NCI-H2107 treated with DMSO at 0.1 percent for 48 hours (cell line): ENCODE results near the gene MYLK4.
A peak's percentile ranks its signal among the peaks of the same experiment; 100 is the strongest.

Experiments used
- DNase-seq: peaks from one replicate; lab custom pipeline; 2025; ENCODE audit not compliant: unreplicated experiment; lab: John Stamatoyannopoulos, UW

The MYLK4 gene

DNA sequence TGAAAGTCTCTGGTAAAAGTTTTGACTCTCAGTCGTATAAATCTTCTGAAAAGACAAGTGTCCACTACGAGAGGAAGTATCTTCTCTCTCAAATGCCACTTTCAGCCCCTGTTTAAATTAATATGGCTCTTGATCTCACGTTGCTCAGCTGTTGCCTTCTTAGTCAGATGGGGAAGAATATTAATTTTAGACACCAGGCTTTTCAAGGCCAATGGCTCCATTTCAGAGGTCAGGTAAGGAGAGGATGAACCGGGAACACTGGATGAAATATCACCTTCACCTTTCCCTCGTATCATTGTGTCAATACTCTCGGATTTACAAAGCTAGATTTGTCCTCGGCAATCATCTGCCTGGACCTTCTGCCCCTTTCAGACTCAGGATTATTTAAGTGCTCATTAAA lies at the start of gene MYLK4:
Gene MYLK4 (minus strand): TSS at position 91 of the 400 bp plus-strand sequence. CDS start 1,628 bp downstream, outside the sequence.
- no peak for DNase-seq

DNA sequence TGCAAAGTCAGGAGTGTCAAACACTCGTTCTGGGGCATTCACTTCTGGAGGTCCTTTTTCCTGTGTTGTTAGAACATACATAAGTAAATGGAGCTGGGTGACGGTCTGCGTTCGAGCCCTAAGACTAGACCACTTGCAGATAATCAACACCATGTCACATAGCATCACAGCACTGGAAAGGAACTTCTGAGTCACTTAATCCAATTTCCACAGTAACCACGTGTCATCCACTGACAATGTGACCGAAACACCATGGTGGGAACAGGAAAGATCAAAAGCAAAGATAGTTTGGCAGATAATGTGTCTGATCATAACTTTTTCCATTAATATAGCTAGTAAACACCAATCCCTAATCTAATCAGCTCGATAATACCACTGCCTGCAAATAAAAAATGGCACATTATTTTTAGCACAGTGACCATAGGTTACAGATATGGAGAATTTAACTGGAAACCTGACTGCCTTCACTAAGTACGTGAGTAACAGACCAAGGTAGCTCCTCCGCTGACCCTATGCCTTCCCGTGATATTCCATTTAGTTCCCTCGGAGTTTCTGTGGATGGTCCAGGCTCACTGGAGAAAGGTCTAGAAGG lies 49.3 kb upstream of the MYLK4 start:
- no peak for DNase-seq

DNA sequence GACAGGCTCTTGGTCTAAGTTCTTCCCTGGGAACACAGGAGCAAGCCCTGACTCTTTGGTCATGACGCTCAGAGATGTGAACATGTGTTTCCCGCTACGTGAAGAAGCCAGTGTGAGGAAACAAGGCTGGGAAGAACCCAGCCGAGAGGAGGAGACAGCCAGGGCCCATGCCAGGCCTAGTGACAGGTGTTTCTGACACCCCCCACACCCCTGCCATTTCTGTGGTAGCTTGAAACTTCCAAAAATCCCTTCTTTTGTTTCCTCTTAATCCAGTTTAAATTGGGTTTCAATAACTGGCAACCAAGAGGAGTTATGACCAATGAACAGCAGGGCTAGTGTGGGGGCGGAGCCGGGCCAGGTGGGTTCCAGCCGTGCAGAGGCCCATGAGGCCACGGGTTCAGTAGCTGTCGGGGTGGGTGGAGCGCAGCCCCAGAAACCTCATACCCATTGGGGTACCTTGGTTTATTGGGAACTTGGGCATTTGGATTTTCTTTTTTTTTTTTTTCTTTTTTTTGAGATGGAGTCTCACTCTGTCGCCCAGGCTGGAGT lies 47.9 kb upstream of the MYLK4 start:
- no peak for DNase-seq

DNA sequence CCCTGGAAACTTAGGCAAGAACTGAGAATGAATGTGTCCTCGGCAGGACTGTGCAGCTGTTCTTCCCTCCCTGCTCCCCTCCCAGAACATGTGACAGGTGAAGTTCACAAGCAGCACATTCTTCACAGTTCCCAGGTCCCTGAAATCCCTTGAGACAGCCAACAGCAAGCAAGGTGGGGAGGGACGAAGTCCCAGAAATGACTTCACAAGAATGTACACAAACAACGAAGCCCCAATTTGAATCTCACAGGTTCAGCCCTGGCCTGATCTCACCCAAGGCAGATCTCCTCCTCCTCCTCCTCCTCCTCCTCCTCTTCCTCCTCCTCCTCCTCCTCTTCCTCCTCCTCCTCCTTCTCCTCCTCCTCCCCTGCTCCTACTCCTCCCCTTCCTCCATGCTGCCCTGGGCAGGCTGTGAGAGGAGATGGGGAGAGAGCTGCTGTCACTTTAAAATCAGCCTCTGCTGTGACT lies 46.9 kb upstream of the MYLK4 start:
- no peak for DNase-seq

DNA sequence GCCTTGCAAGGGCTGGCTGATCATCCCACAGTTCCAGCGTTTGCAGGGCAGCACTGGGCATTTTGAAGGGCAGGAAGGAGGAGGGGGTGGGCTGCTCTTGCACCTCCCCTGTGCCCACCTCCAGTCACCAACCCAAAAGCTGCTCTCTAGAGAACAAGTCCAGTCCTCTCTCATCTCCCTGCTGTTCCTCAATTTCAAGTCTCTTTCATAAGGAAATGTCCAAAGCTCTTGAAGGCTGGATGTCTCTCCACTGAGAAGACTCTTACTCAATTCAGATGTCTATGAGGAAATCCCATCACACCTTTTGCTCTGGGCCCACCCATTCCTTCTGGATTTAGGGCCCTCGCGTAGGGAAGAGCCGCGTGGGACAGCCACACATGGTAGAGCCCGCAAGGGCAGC lies 46.1 kb upstream of the MYLK4 start:
- no peak for DNase-seq

DNA sequence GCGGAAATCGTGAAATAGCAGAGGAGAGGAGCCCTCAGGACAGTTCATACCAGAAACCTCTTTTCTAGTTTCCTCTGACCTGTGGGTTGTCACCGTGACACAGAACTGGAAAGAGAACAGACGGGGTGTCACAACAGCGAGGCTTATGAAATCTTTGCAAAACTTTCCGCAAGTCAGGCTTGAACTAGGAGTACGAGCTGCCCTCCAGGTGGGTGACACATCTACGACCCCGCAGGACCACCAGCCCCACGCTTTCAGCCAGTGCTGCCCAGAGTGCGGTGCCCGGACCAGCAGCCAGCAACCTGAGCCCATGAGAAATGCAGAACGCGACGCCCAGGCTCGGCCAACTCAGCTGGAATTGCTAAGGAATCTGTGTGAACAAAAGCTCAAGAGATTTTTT lies 45.2 kb upstream of the MYLK4 start:
- no peak for DNase-seq

DNA sequence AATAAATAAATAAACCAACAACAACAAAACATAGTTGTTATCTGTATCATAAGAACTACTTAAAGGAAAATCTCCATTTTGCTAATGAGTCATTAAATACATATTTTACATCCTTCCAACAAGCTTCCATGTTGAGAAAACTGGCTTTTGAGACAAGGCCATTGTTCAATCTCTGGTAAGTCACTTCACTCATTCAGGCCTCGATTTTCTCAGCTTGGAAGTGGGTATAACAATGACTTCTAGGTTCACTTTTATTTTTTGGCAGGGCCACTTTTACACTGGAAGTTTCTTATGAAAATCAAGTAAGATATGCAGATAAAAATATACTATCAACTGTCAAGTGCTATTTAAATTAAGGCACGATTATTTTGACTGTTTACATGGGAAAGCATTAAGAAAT lies 44.4 kb upstream of the MYLK4 start:
- DNase-seq = no peak

DNA sequence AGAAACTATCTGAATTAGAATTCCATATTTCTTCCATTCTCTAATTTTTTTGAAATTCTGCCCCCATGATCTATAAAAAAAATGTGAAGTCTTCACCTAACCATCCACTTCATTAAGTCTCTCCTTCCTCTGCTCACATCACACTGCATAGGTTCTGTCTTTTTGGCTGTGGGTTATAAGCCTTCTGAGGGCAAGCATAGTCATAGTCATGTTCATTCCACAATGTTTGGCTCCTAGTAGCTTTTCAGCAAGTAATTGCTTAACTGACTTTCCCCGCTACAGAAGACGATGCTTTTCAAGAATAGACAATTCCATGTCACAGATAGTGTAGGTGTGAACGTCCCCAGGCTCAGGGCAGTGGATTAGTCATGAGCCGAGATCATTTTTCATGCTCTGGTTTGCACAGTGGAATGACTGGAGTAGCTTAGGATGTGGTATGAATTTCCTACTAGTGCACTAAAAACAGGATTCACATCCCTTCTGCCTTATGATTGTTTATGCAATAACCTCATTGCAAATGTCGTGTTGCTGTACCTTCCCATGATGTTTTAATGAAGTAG lies 43.5 kb upstream of the MYLK4 start:
- DNase-seq = no peak

DNA sequence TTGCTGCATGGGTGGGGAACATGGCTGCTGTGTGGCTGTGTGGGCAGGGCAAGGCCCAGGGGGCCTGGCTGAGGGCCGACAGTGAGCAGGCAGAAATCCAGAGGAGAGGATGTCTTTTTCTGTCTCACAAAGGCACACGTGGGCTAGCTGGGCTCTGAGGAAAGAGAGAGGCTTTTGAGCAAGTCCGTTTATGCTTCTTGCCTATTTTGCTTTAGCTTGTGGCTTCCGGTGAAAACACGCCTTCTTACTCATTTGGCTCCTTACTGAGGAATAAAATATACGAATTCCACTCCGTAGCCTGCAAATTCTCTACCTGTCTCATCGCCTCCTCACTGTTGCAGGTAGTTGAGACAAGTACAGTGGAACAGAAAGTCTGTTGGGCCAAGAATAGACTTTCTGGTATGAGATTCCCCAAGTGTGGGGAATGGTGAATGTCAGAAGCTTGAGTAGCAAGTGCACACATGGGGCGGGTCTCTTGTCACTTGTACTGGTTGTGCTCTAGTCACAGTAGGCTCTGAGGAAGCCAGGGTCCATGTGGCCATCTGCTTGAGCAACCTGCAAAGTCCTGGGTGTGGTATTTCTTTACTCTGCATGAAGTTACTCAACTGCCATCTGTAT lies 42.9 kb upstream of the MYLK4 start:
- no peak for DNase-seq

DNA sequence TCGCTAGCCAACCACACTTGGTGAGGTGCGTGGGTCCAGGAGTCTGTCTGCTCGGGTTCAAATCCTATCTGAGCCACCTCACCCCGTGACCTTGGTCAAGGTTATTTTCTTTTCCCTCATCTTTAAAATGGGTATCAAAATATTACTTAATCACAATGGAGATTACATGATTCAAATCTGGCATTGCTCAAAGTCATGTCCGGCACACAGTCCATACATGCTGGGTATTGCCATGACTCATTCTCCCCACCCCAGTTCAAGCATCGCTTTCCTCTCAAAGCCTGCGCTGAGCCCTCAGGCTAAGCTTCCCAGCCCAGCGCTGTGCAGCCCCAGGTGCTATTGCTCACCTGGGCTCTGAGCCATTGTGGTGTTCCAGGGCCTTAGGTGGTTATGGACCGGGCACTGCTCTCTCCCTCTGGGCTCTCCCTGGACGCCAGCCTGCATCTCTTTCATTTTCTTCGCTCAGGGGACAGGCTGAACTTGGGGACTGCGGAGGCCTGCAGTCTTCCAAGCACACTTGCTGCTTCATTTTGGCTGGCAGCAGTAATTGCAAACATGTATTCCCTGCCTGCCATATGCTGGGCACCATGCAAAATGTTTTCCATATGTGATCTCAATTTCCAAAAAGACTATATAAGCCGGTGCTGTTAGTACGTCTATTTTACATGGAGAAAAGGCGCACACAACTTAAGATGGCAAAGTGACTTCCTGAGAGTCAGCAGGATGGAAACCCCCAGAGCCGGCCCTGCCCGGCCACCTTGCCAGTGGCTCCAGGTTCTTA lies 41.8 kb upstream of the MYLK4 start:
- DNase-seq = no peak

DNA sequence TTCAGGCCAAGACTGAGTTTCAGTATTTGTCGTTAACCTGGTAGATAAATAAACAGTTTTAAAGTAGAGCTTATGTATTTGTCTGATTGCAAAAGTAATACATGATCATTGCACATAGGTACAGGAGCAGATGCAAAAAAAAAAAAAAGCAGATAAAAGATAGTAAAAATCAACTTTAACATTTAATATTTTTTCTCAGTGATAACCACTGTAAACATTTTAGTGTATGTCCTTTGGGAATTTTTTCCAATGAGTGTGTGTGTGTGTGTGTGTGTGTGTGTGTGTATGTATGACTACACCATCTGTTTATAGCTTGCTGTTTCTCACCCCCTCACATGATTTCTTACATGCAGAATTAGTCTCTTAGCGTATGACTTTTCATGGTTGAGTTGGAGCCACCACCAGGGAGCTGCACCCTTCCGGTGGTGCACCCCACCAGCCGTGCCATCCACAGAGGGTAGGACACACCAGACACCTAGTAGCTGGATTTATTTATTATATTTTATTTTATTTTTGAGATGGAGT lies 40.8 kb upstream of the MYLK4 start:
- DNase-seq = no peak

DNA sequence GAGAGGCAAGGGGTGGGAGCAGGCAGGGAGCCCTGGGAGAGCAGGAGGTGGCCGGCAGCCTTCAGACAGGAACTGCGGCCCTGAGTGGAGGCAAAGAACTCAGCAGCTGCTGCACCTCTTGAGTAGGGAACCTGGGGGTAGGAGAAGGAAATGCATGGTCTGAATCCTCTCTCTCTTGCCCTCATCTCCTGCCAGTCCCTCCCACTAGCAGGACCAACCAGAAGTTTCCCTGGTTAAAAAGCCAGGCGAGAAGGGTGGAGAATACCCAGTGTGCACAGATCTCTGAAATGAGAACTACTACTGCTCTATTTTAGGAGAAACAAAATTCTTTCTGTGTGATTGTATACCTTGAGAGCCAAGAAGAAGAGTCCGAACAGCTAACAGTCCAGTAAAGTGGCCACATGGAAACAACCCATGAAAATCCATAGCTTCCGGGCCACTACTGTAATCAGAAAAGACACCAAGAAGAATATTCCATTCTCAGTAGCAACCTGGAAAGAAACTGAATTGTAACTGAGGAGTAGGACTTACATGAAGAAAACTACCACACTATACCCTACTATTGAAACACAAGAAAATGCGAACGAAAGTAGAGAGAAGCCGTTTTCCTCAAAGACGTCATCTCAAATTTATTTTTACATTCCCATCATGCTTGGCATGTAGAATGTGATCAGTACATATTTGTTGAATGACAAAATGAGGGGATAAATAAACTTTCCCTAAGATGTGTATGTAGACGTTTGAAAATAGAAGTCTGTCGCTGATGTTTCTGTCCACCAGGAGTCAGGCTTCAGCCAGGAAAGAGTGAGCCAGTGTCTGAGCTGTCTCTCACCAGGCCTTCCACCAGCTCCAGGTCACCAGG lies 40.1 kb upstream of the MYLK4 start:
- peak; percentile 60 for DNase-seq

DNA sequence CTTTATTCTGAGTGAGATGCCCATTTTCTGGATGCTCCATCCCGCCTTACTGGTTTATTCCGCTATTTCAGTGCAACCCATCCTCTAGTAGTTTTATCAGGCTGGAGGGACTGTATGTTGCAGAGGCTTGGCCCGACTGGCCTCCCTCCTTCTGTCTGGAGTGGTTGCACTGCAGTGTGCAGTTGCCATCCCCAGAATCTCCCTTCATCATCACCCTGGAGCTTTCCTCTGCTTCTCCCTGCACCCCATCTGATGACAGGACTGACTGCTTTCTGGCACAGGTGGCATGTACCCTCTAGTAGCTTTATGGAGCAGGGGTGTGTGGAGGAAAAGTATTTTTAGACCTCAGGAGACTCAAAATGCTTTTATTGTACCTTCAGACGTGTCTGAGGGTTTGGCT lies 35.5 kb upstream of the MYLK4 start:
- no peak for DNase-seq

DNA sequence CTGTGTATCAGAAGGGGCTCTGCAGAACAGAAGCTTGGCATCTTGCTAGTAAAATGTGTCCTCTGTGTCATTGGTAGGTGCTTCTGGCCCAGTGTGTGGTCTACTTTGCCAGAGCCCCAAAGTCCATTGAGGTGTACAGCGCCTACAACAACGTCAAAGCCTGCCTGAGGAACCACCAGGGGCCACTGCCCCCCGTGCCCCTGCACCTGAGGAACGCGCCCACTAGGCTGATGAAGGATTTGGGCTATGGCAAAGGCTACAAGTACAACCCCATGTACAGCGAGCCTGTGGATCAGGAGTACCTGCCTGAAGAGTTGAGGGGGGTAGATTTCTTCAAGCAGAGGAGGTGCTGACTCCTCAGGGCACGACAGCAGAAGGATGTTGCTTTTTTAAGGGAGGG lies 34.2 kb upstream of the MYLK4 start:
- no peak for DNase-seq

DNA sequence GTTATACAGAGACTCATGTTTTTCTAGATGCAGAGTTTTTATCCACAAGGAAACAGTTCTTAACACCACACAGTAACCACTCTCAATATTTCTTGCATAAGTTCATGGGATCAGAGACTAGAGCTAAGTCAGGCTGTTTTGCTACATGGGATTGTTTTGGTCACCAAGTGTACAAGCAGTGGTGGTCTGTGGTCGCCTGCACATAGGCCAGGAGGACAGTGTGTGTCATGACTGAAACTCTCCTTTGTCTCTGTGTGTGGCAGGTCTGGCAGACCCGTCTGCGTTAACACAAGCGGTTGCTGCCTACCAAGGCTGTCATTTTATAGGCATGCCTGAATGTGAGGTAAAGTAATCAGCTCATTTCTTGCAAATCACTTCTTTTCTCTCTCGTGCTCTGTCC lies 33.3 kb upstream of the MYLK4 start:
- DNase-seq = no peak

DNA sequence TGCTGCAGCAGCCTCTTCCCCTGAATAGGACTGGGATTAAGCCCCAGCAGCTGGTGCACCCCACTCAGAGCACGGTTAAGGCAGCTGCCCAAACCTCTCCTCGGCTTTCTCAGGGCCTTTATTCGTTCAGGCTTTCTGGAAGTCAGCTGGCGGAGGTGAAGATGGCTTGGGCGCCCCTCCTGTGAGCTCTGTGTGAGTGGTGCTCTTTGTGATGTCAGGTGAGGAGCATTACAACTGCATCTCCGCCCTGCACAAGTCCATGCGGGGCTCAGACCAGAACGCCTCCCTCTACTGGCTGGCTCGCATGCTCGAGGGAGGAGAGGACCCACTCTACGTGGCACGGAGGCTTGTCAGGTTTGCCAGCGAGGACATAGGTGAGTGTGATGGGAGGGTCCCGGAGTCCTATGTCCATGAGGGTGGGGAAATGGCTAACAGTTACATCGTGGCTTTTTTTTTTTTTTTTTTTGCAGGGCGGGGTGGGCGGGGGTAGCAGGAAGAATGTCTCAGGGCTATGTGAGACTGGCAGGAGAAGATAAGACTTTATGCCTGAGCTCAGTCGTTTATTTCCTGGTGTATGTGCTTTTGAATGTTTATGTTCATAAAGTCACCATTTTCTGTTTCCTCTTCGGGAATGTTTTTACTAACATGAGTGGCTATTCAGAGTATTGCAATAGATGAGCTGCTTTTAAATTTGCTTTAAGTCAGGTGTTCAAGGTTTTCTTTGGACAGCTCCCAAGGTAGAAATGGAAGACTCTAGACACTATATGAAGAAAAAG lies 32.7 kb upstream of the MYLK4 start:
- no peak for DNase-seq

DNA sequence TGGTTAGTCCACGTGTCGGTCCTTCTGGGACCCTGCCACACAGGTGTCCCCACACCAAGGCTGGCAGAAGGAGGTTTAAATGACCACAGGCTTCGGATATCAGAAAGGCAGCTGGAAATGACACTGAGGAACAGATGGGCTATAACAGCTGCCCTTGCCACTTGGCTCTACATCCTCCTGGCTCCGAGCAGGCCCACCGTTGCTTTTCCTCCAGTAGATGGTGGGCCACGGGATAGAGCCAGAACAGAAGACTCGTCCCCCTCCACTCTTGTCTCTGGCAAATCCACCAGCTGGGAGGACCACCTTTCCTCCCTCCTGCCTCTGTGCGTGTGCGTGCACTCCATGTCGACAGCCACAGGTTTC lies 32.1 kb upstream of the MYLK4 start:
- no peak for DNase-seq

DNA sequence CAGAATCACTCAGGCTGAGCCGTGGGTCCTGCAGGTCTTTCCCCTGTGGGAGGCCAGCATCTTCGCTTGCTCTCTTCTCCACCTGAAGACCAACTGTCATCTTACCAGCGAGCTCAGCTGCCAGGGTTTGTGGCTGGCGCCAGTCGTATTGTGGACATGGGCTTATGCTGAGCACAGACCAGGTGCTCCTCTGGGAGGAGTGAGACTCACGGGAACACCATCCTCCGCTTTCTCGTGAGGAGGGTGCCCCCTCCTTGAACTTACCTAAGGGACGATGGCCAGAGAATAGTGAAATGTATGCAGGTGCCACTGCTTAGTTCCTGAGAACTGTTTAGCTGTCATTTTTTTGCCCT lies 31.6 kb upstream of the MYLK4 start:
- no peak for DNase-seq

DNA sequence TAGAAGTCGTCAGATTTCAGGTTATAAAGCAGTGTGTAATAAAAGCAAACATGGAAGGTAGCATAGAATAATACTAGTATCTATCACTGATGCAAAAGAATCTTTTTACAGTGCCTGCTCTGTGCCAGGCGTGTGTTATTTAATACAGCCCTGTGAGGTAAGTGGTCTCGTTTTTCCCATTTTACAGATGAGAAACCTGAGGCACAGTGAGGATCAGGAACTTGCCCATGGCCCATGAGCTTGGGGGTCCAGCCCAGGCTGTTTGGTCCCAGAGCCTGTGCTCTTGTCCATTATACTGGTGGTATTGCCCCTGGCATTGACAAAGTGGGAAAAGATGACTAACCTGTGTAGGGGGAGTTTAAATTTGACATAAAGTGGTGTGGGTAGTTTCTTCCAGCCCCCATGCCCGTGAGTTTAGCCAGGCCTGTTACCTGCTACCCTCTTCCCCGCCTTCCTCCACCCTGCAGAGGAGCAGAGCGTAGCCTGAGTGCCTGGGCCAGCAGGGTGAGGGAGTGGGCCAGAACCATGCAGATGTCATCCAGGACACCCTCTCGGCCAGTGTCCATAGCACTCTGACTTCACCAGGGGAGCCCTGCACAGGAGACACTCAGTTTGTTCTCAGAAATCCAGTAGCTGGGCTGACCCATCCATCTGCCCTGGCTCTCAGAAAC lies 31.1 kb upstream of the MYLK4 start:
- no peak for DNase-seq
